Ovary (tissue), 3 donors: Measurements from ENCODE around the gene VAMP4.

Source experiments
- CTCF ChIP-seq, 3 donors: fragments of 450-650 bp in 2 of 3; fragments of 200-600 bp in 1 of 3; IDR thresholded peaks; one replicate each; pipeline versions ENCODE4 v1.5.1 to v1.8.0; 2016 to 2022; ENCODE audit warnings: antibody characterized with exemption in 3 of 3, mild to moderate bottlenecking in 1 of 3
- EP300 ChIP-seq: sonication (generic); formaldehyde crosslinking; IDR thresholded peaks from one replicate; pipeline ENCODE4 v1.6.1; 2017; ENCODE audit warnings: antibody characterized with exemption
- POLR2A ChIP-seq: fragments of 450-650 bp; IDR thresholded peaks from one replicate; pipeline ENCODE4 v1.6.1; 2017; ENCODE audit warnings: antibody characterized with exemption, mild to moderate bottlenecking, moderate library complexity
- donor health status: DM: no; HTN: no; CAD: no.

- TF ChIP-seq CTCF (IDR thresholded peaks at IDR 0.05) = no peak
- no peak for TF ChIP-seq EP300
- TF ChIP-seq POLR2A = no peak
Measured at GRCh38 chr1:171753182-171753581, 11.3 kb upstream of the VAMP4 start.
